Measurements from ENCODE around the gene CLSTN2. TPM values are rescaled to one million over a fixed set of nuclear protein-coding genes. Genes with fewer than 3 reads are reported as not detected.
A peak's percentile ranks its signal among the peaks of the same experiment; 100 is the strongest.

CLSTN2 gene
- polyA plus RNA-seq, 3 donors: 1.4 to 1.8 (median 1.7) TPM

DNA sequence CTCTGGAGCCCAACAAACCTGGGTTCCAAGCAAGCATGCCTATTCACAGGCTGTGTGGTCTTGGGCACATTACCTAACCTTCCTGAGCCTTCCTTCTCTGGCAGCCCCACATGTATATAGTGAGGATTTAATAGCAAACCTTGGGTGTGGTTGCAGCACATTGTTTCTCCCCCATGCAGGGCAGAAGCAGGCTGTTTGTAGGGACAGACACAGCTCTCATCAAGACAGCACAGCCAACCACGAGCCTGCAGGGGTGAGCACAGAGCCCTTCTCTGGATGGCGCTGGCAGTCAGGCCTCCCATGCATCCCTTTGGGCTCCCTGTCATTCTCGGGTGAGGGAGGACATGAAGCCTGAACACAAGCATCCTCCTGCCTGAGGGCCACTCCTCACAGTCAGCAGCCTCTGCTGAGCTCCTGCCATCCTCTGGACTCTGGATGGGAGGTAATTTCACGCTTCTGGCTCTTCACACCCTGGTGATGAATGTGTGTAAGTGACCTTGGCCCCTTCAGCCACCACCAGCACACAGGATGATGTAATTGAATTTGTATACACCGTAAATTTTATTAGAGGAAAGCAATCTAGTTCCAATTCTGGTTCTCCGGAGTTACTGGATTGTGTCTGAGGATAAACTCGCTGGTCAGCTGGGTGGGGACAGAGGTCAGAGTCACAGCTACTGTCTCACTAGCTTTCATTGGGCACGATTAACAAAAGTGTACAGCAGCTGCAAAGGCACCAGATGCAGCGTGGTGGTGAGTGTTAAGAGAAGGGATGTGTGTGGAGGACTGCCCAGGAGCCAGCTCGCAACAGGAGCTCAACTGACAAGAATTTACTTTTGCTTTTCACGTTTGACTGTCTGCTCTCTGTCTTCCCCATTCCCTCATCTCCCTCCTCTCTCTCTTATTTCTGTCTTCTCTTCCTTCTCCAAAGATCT is 118.1 kb downstream of the CLSTN2 start:
- DNase-seq: peak; percentile 81

DNA sequence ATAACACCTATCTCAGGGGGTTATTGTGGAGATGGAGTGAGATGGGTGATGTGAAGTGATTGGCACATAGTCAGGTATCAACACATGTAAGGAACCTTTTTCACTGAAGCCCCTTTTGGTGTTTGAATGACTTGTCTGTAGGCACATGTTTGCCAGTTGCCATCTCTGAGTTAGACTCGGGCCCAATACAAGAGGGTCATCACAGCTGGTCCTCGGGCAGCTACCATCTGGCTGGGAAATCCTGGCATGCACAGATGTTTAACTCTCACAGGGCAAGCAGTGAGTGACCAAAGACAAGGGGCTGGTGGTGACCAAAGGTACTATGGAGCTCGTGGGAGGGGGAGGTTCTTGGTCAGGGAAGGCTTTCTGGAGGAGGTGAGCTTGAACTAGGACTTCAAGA is 118.8 kb downstream of the CLSTN2 start:
- no peak for DNase-seq

DNA sequence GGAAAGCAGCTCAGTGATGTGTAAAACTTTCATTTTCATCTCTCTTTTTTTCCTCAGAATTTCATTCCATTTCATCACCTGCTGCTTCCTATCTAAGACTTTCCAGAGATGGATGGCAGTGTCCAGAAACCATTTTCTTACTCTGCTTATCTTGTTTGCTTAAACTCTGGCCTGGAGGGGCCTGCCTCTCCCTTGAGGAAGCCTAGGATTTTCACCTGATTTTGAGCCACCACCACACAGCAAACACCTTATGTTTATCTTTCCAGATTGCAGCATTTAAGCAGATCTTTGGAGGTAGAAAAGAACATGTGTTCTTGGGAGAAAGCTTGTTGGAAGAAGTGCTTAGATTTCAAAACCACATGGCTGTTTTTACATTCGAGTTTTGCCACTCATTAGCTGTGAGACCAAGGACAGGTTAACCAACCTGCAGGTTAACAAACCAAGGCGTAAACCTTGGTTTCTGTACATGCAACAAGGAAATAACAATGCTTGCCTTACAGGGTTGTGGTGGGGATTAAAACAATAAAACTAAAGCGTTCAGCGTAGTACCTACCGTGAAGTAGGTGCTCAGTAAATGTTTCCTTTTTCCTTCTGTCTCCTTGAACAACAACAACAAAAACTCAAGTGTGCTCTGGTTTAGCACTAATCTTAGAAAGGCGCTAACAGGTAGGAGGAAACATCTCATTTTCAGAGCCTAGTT is 120.3 kb downstream of the CLSTN2 start:
- no peak for DNase-seq

DNA sequence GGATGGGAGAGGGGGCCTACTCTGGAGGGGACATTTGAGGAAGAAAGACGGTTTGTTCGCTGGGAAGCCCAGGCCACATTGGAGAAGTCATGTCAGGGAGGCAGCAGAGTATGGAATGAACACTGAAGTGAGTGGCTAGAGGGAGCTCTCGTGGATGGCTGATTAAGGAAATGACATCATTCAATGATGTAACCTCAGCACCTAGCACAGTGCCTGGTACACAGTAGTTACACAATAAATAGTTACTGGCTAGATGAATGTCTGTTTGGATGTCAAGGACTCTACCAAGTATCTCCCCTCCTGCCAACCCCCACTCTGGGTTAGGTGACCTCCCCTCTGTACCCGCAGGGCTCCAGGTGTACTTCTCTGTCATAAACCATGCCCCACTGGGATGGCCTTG is 121.1 kb downstream of the CLSTN2 start:
- no peak for DNase-seq

DNA sequence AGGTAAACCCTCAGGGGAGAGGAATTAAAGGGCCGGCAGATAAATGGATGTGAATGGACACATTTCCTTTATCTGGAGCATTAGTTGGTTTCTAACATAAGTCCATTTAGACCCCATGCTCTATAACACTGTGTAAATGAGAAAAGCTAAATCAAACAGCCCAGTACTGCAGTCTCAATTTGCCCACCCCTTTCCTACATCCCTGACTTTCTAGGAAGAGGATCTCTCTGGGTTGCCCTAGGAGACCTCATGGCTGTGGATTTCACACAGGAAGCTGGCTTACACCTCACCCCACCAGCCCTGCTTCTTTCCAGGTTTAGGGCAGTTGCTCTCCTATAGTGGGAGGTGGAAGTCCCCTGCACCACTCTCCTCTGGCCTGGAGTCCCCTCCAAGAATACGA is 126.2 kb downstream of the CLSTN2 start:
- no peak for DNase-seq

DNA sequence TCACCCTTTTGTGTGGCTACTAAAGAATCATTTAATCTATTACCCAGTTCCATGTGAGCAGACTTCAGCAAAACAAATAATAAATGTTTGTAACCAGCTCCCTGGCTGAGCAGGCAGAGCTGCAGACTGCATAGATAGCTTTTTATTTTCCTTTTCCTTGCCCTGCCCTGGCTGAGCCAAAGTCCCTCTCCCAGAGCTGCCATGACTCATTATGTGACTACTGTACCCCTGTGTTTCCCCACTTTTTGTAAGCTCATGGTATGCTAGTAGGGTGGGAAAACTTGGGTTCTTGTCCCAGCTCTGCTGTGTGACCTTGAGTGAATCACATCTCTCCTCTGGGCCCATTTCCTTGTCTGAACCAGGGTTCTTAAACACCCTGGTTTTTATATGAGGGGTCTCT is 127.5 kb downstream of the CLSTN2 start:
- no peak for DNase-seq

DNA sequence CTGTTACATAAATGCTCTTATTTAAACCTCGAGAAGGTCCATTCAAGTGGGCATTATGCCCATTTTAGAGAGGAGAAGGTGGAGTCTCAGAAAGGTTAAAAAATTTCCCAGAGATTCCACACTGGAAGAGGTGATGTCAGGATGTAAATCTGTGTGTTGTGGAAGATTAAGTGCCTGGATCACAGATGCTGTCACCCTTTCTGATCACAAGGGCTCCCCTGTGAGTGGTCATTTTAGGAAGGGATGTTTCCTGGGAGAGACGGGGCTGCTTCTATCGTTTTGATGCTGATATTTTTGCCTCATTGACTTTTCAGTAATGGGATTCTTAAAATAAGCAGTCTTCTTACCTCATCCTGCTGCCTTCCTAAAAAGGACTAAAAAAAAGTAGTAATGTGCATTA is 132.5 kb downstream of the CLSTN2 start:
- no peak for DNase-seq

DNA sequence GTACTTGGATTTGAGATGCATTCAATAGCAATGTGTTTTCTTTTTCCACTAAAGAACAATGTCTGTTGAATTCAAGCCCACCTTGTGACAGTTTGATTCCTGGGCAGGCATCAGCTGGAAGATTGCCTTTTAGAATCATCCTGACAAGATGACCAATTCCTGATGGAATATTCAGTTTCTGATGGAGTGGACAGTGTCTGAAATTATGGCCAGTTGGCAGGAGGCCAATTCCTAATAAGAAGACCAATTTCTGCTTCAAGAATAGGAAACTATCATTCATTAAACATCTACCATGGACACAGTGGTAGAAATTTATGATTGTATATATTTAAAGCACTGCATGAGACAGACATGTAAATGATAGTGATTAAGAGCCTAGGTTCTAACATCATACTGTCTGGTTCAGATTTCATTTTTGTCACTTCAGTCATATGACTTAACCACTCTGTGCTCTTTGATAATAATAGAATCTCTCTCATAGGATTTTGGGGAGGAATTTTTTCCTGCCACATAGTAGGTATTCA is 133.6 kb downstream of the CLSTN2 start:
- no peak for DNase-seq

DNA sequence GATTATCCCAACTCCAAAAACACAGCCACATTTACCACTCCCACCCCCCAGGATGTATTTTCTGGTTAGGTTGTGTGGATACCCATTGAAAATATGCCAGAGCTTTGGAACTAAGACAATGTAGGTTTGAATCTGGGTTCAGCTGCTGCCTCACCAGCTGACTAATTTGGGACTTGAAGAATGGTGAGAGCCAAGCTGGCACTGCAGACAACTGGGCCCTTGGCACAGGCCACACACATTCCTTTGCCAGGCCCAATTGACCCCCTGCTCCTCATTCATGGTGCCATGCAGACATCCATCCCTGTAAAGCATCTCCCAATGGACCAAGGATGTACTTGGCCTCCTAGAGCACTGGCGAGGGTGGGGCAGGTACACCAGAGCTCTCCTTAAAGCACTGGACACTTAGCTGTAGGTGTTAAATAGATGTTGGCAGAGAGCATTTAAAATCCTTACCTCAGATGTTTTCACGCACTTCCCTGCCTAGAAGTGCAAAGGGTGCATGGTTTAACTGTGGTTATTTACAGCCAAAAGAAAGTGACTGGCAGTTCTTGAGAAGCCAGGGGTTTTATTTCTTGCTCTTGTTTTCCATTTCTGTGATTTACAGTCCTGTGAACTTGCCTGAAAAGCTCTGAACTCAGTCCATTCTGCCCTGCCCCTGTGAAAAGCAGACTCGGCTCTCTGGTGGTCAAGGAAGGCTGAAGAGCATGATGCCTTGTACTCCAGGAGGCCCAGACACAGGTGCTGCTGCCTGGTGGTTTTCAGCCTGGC is 138.5 kb downstream of the CLSTN2 start:
- DNase-seq: no peak

DNA sequence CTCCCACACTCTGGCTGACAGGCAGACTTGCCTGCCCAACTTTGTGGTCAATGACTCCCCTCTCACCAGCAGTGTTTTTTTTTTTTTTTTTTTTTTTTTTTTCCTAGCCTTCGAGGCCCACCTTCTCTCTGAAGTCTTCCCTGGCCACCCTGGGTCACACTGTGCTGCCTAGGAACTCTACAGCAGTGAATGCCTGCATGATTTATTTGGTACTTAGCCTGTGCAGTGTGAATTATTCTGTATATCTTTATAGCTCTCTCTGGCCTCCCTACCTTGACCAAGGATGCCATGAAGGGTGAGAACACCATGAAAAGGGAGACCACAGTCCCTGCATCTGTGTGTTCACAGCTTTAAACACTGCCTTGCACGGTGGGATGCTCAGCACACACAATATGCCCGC is 141.6 kb downstream of the CLSTN2 start:
- peak; percentile 41 for DNase-seq

DNA sequence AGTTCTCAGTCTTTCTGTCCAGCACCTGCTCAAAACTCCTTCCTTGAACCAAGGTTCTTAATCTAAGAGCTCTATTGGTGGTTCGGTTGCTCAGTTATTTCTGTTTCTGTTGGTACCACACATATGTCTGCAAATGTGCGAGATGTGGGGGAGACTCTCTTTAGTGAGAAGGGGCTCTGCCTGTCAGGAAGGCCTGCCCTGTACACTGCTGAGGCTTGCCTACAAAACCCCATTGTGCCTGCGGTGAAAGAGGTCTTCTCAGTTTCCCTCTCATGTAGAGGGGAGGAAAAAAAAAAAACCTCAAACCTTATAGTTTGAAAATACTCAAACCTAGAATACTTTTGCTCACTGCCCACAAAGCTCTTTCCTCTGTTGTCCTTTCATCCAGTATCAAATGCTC is 142.4 kb downstream of the CLSTN2 start:
- DNase-seq: no peak

DNA sequence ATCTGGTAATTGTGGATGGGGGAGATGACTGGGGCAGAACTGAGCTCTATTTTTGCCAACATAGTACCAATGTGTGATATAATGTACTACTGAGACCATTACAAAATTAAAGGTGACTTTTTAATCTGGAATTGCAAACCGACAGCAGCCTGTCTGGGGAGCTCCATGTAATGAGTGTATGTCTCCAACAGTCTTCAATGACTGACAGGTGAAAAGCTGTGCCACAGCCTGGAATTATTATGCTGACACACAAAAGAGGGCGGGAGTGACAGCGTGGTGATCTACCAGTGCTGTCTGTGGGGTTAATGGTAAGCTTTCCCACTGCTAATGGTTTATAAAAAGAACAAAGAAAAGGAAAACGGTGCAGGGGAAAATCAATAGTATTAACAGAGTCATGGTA is 143.4 kb downstream of the CLSTN2 start:
- DNase-seq: no peak

DNA sequence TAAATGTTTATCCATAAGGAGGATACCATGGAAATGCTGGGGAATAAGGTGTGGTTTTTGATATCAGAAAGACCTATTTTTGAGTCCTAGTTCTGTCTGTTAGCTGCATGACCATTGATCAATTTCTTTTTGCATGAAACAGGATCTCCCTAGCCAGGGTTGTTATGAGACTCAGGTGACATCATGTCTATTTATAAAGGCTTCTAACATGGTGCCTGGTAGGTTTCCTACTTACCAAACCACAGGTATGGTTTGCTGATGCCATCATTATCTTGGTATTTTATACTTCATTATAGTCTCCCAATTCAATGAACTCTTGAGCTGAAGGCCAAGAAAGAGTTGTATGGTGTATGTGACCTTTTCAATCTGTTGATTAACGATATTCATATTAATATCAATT is 144.0 kb downstream of the CLSTN2 start:
- no peak for DNase-seq

DNA sequence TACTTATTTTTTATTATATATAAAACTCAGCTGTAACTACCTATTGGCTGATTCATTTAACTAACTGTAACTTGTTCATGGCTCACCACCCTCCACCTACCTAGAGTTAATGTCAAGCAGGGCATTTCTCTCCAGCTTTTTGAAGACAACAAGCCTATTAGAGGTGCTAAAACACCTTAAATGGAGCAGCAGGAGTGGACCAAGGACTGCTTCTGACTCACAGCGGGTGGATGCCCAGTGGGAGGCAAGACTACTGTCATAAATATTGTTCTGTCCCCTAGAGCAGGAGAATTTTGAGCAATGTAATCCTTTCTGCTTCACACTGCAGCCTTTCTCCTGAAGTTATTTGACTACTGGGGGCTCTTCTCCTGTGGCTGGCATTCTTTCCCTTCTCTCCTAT is 146.9 kb downstream of the CLSTN2 start:
- peak; percentile 5 for DNase-seq

DNA sequence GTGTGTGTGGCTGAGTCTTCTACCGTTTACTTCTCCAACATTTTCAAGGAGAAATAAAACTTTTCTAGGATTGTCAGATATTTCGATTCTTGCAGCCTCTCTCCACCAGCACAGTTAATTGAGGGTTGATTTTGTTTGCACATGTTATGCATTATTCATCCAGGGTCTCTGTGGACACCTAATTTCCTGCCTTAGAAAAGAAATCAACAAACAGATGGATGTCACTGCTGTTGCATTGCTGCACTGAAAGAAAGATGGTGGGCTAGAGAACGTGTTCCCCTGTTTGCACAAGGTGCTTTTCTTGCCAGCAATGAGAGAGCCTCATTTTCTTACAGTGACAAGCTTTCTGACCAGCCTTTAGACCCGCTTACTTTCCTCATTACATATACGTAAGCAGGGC is 150.0 kb downstream of the CLSTN2 start:
- no peak for DNase-seq

DNA sequence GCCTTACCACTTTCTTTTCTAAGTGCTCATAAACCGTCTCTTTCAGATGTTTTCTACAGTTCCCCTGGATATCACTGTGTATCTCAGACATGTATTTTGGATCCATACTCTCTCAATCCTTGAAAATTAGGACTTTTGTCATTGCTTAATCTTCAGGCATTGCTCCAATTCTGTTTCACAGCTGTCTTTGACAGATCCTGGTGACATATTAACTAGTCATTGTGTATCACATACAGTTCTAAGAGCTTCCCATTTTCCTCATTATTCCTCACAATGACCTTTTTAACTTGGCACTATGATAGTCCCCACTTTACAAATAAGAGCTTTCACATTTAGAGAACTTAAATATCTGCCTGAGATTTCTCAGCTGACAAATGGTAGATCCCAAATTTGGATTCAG is 151.7 kb downstream of the CLSTN2 start:
- DNase-seq: no peak

DNA sequence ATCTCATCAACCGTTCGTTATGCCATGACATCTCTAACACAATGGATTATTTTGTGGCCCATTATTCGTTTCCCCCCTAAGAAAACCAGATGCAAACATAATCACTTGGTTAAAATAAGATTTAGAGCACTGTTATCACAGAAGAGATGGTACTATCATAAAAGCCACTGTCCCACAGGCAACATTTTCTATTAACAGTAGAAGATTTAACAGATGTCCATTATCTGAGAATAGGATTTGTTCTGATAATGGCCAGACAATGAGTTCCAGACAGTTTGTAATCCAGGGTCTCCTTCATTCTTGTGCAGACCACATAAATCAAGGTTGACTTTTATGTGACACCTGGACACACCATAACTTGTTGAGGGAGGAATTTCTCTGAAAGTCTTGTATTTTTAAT is 153.1 kb downstream of the CLSTN2 start:
- no peak for DNase-seq

DNA sequence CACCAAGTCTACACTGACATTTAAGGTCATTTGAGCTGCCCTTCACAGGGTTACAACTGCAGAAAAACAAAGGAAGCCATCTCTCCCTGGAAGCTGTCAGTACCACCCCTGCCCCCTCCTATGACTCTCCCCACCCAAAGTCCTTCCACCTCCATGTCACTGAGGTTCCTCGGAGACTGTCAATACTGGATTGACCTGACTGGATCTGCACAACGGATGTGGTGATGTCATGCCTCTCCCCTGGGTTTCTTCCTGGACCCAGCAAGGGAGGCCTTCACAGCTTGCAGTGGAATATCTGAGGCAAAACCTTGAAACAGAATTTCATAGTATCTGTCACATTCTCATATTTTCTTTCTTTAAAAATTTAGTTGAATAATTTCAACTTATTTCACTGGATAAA is 153.5 kb downstream of the CLSTN2 start:
- DNase-seq: no peak

DNA sequence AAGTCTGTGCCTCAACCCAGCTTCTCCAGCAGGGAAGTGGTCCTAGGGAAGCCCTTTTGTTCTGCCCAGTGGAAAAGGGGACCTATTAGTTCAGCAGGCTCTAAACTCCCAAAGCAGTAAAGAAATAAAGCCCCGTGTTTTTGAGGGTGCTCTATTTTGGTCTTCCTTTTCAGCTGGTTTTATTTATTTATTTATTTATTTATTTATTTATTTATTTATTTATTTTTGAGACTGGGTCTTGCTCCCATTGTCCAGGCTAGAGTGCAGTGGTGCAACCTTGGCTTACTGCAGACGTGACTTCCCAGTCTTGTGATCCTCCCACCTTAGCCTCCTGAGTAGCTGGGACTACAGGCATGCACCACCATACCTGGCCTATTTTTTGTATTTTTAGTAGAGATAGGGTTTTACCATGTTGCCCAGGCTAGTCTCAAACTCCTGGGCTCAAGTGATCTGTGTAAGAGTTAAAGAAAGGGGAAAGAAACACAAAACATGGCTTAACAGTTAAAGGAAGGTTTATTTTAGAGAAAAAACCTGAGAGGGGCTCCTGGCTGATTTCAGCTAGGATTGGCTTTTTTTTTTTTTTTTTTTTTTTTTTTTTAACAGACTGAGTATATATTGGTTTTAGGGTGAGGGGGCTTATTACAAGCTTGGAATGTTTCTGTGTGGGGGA is 154.6 kb downstream of the CLSTN2 start:
- DNase-seq: no peak

DNA sequence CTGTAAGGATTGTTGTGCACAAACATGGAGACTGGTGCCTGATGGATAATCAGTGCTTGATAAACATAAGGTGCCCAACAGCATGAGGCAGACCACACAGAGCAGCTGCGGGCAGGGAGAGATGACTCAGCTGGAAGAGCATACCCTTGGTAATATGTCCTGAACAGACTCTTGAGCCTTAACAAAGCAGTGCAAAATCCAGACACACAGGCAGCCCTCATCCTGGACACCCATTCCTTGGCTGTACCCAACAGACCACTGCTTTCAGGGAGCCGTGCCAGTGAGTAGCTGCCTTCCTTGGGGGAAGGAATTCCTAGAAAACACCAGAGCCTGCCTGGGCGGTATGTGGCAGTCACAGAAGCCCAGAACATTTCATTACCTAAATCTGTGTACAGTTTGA is 156.2 kb downstream of the CLSTN2 start:
- DNase-seq: no peak

DNA sequence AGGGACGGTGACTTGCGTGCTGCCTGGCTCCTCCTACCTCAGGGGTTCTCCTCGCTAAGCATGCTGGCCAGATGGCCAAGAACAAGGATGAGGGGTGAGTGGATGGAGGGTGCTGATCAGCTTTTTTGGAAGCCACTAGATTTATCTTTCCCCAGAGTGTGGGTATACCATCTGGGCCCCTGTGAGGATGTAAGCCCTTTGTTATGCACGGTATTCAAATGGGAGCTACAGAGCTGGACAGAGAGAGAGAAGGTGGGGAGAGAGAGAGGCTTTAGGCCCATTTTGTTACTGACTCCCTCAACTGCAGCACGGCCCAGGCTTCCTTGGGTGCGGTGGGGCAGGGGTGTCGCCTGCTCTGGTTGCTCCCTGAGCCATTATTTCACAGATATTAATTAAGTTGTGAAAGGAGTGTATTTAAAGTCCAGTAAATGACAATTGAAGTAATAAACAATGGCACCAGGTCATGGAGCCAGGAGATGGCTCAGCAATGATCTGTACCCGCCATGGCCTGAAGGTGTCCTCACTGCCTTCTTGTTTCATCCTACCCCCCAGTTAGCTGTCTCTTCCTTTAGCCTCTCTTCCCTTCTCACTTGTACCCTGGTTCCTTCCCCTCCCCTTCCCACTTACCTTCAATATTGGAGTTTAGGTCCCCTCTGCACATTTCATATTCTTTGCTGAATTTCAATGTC is 158.0 kb downstream of the CLSTN2 start:
- DNase-seq: no peak

All from renal pelvis (tissue), 4 donors.